NCI-H2029 treated with DMSO at 0.1 percent for 48 hours (cell line): ENCODE measurements around the gene TMEM273.

Source experiments
- DNase-seq: peaks from one replicate; lab custom pipeline; 2025; lab: John Stamatoyannopoulos, UW

Gene TMEM273

DNA sequence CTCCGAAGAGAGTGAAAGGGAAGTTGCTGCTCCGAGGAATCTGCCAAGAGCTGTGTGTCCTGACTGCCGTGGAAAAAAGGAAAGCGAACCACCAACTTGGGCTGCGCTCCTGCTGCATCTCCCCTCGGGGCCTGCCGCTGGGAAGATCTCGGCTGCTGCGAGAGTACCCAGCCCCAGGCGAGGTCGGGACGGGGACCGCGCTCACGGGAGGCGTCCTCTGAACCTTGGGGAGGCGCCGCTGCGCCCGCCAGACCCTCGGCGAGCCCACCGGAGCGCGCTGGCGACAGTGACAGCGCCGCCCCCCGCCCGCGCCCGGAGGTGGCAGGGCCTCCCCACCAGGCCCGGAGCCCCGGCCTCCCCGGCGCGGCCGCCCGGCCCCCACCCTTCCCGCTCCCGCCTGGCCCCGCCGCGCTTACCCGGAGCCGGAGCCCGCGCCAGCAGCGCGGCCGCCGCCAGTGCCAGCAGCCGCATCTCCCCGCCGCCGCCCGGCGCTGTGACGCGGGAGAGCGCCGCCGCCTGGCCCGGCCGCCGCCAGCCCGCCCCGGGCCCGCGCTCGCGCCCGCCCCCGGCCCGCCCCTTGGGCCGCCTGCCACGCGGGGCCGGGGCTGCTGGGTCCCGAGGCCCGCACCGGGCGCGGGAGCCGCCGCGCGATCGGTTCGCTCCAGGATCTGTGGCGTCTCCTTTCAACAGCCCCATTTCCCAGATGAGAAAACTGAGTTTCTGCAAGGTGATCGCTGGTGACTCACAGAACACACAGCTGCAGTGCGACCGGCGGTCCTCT is 73.0 kb downstream of the TMEM273 start, which contains the start of gene VSTM4:
Gene VSTM4 (minus strand): TSS at position 508 of the 781 bp plus-strand sequence. CDS start 37 bp downstream, at position 471.
- no peak for DNase-seq

DNA sequence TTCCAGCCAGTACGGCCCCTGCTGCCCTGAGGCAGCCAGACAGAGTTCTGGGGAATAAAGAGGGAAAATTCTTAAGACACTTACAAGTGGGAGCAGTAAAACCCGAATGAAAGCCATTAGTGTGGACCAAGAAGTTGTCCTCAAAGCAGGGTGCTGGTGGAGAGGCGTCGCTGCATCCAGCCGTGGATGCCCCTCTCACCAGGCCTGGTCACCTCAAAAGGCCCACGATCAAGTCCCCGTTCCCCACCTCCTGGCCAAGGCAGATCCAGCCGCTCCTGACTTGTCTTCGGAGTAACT is 73.5 kb downstream of the TMEM273 start:
- DNase-seq = no peak

DNA sequence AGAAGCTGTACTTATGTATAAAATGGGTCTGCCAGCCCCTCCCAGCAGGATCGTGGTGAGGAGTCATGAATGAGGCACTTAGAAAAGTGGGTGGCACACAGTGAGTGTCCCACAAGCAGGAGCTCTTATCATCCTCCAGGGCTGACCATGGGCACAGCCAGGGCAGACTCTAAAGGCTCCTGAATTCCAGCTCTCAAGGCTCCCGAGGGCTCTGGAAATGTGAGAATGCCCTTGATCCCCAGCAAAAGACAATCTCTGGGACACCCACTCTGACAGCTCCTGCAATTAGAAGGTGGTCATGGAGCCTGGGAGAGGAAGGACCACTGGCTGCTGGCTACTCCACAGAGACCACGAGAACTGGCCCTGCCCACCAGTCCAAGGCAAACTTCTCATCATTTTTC is 74.5 kb downstream of the TMEM273 start:
- no peak for DNase-seq

DNA sequence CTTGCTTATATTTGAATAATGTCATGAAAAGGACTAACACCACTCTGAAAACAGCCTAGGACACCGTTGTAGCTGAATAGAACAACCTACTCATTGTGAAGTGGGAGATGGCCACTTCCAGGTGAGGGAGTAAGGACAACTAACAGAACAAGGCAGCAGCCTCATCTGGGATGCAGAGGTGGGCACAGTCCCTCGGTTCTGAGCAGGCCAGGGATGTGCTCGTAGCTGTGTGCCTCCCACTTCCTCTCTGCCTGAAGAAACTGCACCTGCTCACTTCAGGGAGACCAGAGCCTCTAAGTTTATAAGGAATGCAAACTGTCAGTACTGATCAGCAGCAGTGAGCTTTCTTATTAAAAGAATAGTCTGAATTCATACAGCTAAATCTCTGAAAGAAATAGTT is 75.3 kb downstream of the TMEM273 start:
- DNase-seq = no peak

DNA sequence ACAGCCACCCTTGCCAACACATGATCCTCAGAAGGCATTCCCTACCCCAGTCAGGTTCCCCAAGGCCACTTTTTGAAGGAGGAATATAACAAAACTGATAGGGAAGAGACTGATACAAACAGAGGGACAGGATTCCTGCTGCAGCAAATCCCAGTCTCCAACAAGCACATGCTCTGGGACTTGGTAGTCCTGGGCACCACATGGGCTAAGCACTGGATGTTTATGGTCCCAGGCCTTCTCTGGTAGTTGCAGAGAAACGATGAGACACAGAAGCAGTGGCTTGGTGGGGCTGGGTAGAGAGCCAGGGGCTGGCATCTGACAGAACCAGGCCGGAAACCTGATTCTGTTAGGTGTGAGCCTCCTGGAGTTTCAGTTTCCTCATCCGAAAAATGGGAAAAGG is 76.1 kb downstream of the TMEM273 start:
- DNase-seq = no peak

DNA sequence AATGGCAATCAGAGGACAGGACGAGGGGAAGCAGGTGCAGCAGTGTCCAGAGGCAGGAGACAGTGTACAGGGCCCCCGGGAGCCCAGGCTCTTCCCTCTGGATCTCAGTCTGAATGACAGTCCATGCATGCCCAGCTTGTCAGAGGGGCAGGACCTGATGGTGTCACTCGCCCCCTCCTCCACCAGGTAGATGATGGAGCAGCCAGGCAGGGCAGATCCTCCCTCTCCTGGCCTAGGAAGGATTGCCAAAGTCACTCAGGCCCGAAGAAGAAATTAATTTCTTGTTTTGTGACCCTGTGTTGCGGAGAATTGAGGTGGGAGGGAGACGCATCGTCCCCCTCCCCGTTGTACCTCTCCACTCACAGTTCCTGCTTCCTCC is 76.9 kb downstream of the TMEM273 start:
- DNase-seq = no peak

DNA sequence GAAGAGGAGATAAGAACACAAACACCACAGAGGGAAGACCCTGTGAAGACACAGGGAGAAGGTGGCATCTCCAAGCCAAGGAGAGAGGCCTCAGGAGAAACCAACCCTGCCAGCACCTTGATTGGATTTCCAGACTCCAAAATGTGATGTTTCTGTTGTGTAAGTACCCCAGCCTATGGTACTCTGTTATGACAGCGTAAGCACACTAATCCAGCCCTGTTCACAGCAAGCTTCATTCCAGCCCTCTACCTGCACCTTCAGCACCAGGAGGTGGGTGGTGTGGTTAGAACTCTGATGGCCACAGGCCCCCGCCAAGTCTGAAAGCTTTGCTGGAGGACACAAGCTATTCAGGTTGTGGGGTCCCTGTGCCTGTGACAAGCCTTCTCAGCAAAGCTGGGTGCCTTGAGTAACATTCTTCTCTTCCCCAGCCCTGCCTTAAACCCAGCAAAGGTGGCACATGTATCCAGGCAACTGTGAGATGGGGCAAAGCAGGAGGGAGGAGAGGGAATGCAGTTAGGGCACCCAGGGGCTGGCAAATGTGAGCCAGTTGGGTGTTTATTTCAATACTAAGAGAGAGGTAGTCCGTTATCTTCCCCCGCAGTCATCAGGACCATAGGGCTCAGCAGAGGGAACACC is 77.4 kb downstream of the TMEM273 start:
- DNase-seq = no peak

DNA sequence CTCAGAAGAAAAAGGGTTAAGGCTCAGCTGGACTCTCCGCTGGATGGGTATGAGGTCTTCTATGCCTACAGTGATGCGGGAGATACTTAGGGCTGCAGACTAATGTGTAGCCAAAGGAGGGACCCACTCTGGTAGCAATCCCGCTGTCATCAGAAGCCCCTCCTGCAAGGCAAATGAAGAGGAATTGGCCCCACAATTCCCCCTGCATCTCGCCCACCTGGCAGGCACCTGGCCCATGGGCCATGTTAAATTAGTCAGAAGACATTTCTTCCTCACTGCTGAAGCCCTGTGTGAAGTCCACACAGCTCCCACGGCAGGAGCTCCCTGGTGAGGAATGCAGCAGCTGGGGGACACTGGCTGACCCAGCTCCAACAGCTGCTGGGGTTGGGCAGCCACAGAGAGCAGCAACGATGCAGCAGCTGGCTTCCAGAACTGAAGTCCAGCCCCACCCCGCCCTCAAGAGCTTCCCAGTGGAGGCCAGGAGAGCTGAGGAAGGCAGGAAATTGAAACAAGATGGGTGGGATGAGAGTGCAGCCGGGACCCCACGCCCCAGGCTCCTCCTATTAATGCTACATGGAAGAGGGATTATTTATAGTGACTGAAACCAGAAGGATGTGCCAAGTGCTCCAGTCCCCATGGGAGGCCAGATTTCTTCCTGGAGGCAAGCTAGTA is 78.4 kb downstream of the TMEM273 start:
- DNase-seq = no peak

DNA sequence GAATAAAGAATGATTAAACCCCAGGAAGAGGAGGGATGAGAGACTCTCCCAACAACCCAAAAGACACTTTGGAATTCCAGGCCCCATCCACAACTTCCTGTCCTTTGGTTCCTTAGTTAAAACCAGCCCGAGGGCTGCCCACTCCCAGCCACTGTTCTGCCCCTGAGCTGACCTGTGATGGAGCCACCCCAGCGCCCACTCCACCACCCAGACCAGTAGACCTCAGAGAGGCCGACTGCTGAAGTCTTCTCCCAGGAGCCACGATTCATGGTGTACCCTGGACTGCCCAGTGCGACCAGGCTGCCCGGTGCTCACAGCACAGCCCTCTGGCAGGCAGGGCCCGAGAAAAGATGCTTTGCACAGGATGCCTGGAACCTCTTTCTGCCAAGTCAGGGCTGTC is 79.5 kb downstream of the TMEM273 start:
- no peak for DNase-seq

DNA sequence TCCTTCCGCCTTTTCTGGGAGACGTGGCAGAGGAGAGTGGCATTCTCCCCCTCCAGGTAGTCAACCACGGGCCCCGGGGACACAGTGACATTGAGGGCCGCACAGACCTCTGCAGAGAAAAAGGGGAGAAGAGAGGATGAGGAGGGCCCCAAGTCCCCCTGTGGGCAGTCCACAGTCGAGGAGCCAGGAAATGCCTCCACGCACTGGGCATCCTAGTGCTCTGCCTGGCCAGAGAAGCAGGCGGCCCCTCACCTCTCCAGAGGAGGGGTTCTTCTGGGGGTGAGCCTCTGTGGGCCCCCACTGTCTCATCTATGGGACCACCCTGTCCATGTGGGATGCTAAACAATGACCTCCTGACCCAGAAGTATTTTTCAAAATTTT is 80.3 kb downstream of the TMEM273 start:
- no peak for DNase-seq

DNA sequence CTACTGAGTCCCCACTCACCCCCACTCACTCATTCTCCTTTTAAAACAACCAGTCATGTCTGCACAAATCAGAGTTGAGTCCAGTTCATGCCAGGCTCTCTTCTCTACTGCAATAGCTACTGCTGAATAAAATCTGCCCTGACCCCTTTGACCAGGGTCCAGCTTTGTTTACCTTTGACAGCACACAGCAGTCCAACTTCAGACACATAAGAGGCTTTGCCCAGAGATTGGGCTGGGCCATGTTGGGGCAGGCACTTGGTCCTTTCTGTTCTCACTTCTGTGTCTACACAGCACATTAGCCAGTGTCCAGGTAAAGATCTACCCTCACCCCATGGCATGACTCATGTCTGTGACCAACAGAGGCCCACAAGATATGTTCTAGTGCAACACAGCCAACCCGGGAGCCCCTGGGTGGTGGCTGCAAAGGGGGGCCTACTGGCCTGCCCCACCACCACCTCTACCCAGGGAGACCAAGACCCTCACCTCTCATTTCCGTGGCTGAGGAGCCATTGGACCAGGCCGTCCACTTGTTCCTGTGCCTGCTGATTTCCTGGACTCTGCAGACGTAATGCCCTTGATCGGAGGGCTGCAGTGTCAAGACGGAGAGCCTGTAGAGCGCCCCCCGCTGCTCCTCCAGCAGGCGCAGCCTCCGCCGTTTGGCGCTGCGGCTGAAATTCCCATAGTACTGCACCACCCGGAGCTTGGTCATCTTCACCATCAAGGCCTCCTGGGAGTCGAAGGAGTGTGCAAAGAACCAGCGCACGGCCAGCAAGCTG is 80.9 kb downstream of the TMEM273 start:
- DNase-seq = no peak

DNA sequence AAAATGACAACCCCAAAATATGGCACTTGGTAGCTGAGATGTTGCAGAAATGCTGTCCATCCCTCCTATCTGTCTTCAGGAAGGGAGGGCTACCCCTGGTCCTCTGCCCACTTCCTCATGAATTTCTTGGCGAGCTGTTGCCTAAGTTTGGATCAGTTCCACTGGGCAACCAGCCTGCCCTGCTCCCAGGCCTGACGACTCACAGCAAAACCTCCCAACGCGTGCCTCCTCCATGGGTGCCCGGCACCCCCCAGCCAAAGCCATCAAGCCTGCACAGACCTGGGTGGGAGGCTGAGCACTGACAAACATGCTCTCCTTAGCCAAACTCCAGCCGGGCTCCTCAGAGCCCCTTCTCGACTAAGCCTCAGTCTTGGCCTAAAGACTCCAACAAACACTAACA is 81.7 kb downstream of the TMEM273 start:
- no peak for DNase-seq

DNA sequence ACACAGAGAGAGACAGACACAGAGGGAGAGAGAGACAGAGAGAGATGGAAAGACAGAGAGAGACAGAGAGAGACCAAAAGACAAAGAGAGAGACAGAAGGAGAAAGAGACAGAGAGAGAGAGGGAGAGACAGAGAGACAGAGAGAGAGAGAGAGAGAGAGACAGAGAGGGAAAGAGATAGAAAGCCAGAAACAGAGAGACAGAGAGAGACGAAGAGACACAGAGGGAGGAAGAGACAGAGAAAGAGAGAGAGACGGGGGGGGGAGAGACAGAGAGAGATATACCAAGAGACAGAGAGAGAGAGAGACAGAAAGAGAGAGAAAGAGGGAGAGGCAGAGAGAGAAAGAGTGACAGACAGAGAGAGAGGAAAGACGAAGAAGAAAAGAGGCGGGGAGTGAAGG is 83.1 kb downstream of the TMEM273 start:
- DNase-seq = no peak
